HG02938 (cell line): ENCODE data around the gene IGFL2.
"Not testable (repeated sequence)": the region's sequence is repeated elsewhere in the genome, so short reads cannot be mapped to it uniquely, and the experiment has no call there.

Source experiments
- ATAC-seq: cut with Tn5 transposase; IDR thresholded peaks from one replicate; pipeline ENCODE4 v1.9.1; 2021; ENCODE audit warnings: mild to moderate bottlenecking, moderate library complexity; ENCODE audit not compliant: unreplicated experiment

IGFL2 gene

GRCh38 chr19:46186717-46187101, 38.7 kb downstream of the IGFL2 start:
- ATAC-seq: no peak

DNA sequence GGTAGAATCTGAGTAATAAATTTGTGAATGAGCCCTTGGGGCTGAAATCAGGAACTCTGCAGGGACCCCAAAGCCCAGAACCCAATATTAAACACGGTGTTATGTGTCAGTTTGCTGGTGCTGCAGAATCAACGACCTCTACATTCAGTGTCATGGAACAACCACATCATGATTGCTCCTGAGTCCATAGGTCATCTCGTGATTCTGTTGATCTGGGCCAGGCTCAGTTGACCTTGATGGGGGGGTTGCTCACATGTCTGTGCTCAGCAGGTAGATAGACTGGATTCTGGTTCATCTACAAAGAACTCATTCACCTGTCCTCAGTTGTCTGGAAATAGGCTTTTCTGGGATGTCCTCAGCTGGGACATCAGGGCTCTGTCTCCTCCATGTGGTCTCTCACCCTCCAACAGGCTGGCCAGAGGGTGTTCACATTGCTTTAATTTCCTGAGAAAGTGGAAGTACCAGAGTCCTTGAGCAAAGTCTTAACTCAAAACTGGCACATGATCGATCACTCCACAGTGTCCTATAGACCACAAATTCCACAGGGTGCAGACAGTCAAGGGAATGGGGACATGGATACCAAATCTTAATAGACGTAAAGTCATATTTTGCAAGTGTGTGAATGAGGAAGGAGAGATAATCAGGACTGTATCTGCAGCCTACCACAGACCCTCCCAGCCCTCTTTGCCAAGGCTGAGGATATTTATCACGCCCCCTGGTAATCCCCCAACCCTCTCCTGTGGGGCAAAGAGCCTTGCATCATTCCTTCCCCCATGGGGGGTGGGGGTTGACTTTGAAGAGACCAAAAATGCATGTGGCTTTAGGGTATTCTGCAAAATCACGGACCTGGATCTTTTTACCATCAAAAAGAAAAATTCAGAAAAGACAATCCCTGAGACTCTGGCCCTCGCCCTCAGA, 42.2 kb downstream of the IGFL2 start:
- ATAC-seq: no peak

- ATAC-seq: no peak
Observed at GRCh38 chr19:46191356-46191755, 43.3 kb downstream of the IGFL2 start.

DNA sequence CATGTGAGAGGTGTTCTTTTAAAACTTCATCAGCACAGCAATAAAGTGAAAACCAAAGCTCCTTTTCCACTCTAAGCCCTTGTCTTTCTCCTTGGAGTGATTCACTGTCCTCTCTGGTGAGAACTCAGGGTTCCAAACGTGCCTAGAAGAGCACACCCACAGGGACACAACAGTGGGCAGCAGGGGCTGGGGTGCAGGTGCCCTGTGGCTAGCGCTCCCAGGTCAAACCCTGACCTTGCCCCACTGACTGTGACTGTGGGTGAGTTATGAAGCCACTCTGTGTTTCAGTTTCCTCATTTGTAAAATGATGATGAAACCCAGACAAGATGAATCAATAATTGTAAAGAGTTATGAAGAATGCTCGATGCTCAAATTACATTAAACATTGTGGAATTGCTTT, 43.9 kb downstream of the IGFL2 start:
- no peak for ATAC-seq

GRCh38 chr19:46192626-46192991, 44.6 kb downstream of the IGFL2 start:
- not testable (repeated sequence) for ATAC-seq

- no peak for ATAC-seq
Observed at GRCh38 chr19:46192992-46193650, 45.1 kb downstream of the IGFL2 start.

- no peak for ATAC-seq
Observed at GRCh38 chr19:46193678-46194077, 45.6 kb downstream of the IGFL2 start.

DNA sequence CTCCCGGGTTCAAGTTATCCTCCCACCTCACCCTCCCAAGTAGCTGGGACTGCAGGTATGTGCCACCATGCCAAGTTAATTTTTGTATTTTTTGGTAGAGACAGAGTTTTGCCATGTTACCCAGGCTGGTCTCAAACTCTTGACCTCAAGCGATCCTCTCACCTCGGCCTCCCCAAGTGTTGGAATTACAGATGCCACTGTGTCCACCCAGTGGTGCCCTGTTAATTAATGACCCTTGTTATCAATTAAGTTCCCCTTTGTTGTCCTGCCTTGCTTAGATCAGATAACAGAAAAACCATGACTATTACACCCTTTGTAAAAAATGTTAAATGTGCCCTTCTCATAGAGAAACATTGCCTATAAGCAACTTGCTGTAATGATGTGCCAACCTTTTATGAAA, 47.1 kb downstream of the IGFL2 start:
- no peak for ATAC-seq

DNA sequence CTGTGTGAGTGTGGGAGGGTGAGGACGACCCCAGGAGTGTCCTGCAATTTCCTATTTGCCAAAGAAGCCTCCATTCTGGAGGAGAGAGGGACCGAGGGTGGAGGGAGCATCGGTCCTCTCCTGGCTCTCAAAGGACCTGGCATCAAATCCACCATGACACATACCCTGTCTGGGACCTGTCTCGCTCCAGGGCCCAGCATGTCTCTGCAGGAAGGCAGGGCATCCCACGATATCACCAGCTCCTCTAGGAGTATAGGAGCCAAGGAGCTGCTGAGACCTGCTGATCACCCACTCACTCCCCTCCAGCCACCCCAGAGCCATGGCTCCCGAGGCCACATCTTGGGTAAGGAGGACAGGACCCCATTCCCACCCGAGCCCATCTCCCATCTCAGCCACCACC, 47.9 kb downstream of the IGFL2 start:
- ATAC-seq: not testable (repeated sequence)

DNA sequence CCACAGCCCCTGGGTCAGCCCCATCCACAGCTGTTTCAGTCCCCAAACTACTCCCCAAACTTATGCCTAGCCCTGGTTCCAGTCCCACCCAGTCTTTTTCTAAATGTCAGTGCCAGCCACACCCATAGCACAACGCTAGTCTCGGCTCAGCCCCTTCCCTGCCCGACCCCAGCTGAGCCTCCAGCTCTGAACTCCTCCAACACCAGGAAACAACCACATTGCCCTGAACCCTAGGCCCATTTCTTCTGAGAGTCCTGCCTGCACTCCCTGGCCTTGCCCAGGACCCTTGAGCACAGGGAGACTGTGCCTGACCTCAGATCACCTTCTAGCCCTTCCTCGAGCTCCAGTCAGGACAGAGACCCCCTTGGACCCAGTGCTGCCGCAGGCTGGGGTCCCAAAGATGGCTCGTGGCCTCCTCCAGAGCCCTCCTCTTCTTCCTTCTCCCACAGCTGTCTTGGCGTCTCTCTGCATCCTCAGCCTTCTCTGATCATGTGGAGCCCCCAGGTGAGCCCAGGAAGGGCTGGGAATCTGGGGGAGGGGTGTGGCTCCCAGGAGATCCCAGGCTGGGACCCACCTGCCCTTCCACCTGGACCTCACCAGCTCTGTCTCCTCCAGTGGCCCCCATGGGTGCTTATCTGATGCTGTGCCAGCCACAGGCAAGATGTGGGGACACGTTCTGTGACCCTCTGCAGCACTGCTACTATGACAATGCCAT, 48.5 kb downstream of the IGFL2 start:
- no peak for ATAC-seq

GRCh38 chr19:46197314-46198070, 49.5 kb downstream of the IGFL2 start:
- ATAC-seq: no peak

GRCh38 chr19:46198756-46199155, 50.7 kb downstream of the IGFL2 start:
- ATAC-seq: no peak

DNA sequence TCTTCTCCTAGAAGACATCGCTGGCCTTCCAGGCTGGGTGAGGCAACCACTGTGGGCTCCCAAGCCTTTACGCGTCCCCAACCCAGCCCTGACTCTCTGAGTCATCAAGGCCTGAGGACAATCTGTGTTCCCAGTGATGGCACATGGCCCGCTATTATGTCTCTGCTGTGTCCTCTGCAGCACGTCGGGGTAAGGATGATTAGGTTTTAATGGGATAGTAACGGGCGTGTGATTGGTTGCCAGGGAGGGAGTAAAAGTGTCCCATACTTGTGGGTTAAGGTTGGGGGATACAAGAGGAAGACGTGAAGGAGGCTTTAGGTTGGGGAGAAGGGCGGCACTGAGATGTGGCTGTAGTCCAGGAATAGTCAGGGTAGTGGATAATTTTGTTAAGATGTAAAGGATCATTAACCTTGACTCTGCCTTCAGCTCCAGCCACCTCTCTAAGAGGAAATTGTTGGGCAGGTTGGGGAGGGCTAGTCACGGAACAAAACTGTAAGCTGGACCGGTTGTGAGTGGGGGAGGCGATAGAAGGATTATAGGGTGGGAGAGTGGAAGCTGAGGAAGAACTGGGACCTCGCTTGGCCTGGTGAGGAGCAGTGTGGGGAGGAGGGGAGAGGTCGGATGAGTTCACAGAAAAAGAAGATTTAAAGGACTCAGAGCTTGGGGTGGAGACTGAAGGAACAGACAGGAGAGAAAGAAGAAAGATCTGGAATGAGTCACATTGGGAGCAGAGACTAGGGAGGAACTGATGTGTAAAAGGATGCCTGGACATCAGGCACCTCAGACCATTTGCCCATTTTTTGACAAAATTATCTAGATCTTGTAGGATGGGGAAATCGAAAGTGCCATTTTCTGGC, 53.6 kb downstream of the IGFL2 start:
- ATAC-seq: no peak

GRCh38 chr19:46202426-46202825, 54.4 kb downstream of the IGFL2 start:
- ATAC-seq: no peak

- ATAC-seq: no peak
Observed at GRCh38 chr19:46202872-46203860, 55.1 kb downstream of the IGFL2 start.

DNA sequence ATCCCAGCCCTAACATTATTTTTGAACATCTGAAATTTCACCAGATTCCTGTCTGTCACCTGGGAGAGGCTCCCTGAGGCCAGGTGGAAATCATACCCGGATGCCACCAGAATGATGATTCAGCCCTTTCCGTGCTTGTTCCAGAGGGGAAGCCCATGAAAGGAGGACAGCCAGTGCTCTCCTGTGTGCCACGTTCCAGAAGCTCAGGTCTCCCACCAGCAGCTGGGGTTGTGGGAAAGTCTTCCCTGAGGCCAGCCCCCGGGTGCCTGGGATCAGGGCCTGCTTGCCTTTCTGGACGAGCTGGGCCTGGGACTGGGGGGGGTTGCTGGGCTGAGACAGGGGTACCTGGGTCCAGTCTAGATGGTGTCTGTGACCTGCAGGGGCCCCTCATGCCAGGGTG, 56.0 kb downstream of the IGFL2 start:
- no peak for ATAC-seq

DNA sequence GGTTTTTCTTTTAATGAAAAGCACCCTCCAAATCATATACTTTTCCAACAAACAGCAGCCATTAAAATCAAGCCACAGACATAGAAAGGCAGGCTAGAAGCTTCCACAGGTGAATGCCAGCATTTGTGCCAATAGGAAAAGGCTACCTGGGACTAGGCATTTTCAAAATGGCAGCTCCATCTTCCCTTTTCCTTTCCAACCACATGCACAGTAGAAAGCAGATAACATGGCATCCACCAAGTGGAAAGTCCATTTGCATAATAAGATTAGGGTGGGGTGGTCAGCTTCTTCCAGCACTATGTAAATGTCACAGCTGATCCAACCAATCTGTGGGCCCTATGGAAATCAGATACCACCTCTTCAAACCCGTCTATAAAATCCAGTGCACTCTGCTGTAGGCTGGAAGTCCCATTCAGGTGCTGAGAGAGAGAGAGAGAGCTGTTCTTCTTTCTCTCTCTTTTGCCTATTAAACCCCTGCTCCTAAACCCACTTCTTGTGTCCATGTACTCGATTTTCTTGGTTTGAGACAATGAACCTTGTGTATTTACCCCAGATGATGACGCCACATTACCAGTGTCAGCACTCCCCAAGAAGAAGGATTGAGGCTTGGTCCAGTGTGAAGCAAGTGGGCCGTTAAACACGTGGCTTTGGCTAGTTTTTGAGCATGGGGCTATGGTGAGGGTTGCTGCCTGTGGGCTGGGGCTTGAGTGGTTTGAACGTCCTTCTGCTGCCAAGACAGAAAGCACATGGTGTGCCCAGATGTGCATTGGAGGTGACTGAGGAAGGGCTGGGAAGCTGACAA, 57.3 kb downstream of the IGFL2 start:
- no peak for ATAC-seq

- no peak for ATAC-seq
Observed at GRCh38 chr19:46206176-46206575, 58.1 kb downstream of the IGFL2 start.
